ENCODE measurements around the gene CTPS2. TPM values are rescaled to one million over a fixed set of nuclear protein-coding genes. Genes with fewer than 3 reads are reported as not detected.
"Not testable (repeated sequence)": the region's sequence is repeated elsewhere in the genome, so short reads cannot be mapped to it uniquely, and the experiment has no call there.

Gene CTPS2
- total RNA-seq, 1 experiment from 2014 or later, result 6.0 TPM

DNA sequence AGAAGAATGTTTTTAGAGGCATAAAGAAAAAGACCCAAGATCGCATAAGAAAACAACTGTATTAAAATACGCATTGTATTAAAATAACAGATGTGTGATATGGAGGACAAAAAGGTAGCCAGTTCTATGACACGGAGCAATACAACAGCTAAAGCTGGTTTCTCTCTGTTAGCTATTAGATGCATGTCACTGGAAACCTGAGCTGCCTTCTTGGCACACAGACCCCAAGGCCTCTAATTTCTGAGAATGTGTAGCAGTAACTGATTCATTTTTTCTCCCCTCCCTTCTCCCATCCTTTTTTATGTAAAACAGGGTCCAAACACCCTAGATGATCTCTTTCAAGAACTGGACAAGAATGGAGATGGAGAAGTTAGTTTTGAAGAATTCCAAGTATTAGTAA is 58.4 kb downstream of the CTPS2 start:
- no peak for DNase-seq (ENCODE audit: low read depth)

DNA sequence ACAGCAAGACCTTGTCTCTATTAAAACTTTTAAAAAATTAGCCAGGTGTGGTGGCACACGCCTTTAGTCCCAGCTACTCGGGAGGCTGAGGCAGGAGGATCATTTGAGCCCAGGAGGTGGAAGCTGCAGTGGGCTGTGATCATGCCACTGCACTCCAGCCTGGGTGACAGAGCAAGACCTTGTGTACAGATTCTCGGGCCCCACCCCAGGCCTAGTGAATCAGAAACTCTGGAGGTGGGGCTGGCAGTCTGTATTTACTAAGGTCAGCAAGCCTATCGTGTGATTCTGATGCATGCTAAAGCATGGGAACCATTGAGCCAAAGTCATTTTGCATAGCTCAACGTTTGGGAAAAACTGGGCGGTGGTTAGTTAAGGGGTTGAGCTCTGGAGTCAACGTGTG is 59.0 kb downstream of the CTPS2 start:
- peak; percentile 4 for DNase-seq (ENCODE audit: low read depth)

DNA sequence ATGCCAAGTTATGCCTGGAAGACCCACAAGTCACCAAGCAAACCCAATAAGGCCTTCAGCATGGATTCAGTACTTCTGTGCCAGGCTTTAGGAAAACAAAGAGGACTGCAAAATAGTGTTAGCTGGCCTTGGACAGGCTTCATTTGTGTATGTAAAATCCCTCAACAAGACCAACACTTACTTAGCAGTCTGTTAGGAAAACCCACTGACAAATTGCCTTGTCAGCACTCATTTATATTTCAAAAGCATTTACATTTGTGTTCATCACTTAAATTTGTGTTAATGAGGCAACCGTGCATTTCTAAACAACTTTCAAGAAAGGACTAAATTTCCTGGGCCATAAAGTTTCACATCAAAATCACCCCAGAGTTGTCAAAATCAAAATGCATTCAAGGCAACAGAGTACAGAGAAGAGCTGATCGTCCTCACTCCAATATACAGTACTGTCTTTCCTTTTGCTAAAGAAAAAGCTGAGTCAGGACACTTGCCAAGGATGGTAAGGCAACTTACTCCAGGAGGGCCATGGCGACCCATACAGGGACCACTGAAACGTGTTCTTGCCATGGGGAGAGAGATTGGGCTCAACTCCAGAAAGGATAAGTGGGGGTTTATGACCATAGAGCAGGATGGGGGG is 61.0 kb downstream of the CTPS2 start:
- DNase-seq (ENCODE audit: low read depth), result no peak

DNA sequence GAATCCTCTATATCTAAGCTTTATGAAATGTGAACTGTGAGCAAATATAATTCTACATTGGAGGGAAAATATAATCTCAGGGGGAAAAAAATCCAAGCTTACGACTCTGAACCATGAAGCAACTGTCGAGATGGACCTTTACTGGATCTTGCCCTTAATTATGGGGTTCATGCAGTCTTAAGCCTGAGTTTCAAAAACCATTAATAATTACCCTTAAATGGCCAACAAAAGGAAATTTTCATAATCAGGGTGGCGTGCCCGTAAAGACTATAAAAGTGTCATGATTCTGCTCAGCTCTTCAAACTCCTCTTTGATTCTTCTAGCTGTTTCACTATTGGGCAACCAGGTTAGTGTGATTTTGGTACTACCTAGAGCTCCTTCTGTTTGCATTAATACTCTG is 62.6 kb downstream of the CTPS2 start, which contains the start of gene S100G:
Gene S100G (plus strand): TSS at position 301 of the 400 bp plus-strand sequence. CDS start 849 bp downstream, outside the sequence.
- DNase-seq (ENCODE audit: low read depth), result no peak

DNA sequence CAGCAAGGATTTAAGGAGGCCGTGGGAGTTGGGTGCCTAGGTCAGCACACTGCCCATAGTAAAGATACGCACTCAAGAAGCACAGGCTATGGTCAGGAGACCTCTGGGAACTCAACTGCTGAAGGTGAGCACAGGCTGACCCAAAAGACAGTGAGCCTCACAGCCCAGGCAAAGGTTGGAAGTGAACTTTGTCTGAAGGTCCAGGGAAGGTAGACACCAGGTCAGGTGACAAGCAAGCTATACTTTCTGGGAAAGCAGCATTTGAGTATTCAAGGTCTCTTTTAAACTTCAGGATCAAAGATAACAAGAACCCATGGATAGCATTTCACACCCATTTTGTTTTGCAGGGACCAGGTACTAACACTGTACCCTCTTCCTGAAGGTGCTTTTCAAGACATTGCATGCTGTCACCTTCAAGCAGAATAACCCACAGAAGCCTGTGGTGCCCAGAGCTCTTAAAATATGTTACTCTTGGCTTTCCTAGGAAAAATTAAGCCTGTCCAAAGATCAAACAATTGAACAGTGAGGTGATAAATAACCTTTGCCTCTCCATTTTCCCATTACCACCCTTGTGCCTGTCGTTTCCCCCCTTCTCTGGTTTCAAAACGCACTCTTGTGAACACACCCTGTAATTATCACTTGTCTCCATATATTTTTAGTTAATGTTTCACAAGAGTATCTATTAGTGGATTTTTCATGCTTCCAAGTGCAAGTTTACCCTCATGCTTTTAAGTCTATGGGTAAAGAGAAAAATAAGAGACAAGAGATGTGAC is 65.9 kb downstream of the CTPS2 start:
- DNase-seq (ENCODE audit: low read depth), result no peak

DNA sequence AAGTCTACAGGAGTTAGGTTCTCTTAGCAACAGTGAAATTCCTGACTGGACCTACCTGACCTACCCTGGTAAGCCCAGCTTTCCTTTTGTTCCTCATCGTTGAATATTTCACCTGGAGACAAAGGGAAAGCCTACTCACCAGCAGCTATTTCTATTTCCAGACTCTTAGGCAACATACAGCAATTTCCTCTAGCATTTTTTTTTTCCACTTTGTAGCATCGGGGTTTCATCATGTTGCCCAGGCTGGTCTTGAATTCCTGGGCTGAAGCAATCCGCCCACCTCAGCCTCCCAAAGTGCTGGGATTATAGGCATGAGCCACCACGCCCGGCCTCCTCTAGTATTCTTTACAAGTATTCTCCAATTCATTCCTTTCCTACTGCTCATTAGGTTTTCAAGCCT is 69.3 kb downstream of the CTPS2 start:
- peak; percentile 6 for DNase-seq (ENCODE audit: low read depth)

DNA sequence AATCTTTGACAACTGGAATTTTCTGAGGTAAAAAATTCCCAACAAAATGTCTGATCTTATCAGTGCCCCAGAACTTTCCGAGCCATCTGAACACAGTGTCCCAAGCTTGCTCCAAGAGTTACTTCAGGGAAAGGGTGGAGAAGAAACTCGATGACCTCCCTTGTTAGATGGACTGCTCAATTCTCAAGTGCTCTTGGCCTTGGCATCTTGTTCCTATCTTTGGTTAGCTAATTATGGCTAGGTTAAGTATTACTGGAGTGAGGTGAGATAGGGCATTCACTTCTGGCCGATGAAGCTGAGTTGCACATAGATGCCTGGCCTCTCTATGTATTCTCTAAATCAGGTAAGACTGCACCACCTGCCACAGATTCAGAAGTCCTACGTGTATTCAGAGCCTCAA is 71.6 kb downstream of the CTPS2 start:
- no peak for DNase-seq (ENCODE audit: low read depth)

DNA sequence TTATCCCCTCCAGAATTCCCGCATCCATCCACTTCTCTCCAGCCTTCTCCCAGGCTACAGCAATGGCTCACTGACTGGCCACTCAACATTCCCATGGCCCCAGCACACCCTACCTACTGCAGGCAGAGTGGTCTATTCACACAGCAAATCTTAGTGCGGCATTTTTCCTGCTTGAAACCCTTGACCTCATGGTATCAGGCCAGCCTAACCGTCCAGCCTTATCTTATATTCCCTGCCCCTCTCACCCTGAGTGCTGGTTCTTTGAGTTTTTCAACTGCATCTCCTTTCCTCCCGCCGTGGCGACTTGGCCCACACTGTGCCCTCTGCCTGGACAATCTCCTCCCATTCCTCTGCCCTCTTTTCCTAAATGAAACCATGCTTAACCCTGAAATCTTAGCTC is 72.5 kb downstream of the CTPS2 start:
- DNase-seq (ENCODE audit: low read depth), result no peak

DNA sequence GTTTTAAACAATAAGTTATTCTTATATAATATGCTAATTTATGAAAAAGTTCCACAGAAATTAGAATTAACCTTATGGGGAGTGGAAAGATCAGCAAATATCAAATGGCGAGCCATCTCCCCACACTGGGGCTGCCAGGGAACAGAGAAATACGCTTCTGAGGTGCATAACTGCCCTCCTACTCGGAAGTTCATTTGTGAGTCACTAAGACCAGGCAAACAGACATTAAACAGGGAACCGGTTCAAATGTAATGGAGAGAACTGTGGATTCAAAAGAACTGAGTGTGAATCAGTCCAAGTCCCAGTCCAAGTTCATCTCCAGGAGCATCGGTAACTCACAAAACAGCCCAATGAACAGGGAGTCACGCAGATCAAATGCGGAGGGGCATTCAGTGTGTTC is 73.9 kb downstream of the CTPS2 start:
- DNase-seq (ENCODE audit: low read depth), result no peak

DNA sequence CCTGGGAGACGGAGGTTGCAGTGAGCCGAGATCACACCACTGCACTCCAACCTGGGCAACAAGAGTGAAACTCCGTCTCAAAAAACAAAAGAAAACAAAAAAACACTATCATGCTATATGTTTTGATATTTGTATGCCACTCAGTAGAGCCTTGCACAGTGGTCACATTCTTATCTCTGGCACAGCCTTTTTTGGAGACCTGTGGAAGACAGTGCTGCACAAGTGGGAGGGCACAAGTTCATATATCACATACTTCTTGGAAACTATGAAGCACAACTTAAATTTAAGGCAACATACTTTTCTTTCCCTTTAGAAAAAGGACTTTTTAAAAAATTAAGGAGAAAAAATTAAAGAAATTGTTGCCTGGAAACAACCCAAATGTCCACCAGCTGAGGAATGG is 76.9 kb downstream of the CTPS2 start:
- DNase-seq (ENCODE audit: low read depth), result no peak

DNA sequence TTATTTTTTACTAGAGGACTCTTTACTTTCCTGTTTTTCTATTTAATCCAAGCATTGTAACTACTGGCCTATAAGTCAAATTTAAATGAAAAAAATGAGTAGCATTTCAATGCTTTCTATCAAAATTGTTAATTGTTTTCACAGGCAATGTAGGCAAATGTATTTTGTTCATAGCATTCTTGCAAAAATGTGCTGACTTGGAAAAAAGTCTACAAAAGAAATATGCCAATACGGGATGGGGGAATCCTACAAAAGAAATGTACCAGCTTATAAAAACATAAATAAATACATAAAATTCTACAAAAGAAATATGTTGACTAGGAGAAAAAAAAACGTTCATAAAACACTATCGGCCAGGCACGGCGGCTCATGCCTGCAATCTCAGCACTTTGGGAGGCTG is 77.4 kb downstream of the CTPS2 start:
- DNase-seq (ENCODE audit: low read depth), result no peak

DNA sequence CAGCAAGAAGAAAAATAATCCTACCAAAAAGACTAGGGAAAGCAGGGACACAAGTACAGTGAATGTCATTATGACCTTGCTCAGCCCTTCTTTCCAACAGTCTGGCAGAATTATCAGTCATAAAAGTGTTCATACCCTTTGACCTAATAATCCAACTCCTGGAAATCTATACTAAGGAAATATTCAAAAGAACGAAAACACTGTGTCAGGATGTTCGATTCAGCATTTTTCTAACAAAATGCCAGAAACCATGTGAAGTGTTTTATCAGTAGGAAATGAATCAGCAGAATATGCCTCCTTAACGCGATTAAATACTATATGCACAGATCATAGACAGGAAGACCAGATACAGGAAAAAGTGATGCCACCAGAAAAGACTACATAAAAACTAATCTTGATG is 78.7 kb downstream of the CTPS2 start:
- DNase-seq (ENCODE audit: low read depth), result peak; percentile 29

DNA sequence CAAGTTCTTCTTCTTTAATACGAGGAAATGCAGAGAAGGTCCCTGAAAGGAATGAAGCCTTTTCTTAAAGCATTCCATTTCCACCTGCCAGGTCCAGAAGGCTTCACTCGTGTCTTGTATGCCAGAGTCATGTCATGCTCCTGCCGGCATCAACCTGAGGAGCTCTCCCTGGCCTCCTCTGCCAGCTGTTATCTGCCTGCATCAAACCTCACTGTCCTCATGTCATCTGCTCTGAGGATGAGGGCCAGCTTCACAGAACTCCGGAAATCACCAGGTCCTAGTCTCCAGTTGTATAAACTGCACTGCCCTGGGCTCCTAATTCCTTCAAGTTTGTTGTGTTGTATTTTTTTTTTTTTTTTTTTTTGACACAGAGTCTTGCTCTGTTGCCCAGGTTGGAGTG is 82.6 kb downstream of the CTPS2 start:
- no peak for DNase-seq (ENCODE audit: low read depth)

DNA sequence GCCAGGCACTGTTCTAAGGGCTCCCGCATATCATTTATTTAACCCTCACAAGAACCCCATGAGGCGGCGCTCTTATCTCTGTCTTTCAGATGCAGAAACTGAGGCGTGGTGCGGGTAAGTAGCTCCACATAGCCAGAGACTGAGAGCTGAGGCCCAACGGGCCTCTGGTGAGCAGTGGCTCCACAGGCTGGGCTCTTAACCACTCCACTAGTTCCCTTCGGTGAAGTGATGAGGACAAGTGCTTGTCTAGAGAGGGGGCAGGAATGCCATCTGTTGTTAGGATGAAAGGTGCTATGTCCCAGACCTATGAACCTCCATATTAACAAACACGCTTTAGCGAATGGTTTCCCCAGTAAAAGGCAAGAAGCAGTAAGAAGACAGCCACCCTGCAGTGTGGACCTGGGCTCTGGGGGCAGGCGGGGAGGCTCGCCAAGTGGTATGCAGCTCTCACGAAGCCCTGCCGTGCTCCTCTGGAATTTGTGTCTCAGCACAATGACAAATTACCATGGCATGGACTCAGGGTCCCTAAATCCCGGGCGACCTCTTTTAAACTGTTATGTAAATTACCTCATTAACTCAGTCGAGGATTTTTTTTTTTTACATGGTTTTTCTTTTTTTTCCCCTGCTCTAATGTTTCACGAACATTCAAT is 83.4 kb downstream of the CTPS2 start:
- DNase-seq (ENCODE audit: low read depth), result no peak

DNA sequence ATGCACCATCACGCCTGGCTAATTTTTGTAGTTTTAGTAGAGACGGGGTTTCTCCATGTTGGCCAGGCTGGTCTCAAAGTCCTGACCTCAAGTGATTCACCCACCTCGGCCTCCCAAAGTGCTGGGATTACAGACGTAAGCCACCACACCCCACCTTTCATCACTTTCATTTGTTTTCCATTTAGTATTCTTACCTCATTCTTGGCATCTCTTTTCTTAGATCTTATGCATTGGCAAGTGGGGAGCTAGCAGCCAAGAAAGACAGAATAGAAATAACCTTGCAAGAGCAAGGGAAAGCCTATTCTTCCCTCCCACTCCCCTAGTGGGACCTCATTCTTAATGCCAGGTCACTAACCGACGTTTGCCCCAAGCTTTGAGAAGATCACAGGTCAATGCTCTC is 84.0 kb downstream of the CTPS2 start:
- not testable (repeated sequence) for DNase-seq (ENCODE audit: low read depth)

DNA sequence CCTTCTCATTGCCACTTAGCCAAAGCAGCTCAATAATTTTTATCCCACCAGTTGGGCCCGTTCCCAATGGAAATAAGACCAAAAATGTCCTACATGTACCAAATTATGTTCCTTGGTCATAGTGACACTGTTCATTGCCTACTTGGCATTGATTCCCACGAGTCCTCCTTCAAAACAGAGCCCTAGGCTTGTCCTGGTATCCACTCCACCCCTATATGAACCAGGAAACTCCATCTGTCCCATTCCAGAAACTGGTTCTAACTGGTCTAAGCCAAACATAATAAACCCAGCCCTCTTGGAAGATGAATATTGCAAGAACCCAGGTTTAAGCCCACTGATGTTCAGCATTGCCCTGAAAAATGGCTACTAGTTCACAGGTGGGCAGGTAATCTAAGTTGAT is 93.4 kb downstream of the CTPS2 start:
- DNase-seq (ENCODE audit: low read depth), result no peak

DNA sequence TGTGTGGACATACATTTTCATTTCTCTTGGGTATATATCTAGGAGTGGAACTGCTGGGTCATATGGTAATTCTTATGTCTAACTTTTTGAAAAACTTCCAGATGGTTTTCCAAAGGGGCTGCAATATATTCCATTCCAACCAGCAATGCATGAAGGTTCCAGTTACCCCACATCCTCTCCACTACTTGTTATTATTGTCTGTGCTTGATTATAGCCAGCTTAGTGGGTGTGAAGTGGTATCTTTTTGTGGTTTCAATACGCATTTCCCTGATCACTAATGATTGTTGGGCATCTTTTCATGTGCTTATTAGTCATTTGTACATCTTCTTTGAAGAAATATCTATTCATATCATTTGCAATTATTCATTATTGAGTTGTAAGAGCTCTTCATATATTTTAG is 94.0 kb downstream of the CTPS2 start:
- DNase-seq (ENCODE audit: low read depth), result no peak

DNA sequence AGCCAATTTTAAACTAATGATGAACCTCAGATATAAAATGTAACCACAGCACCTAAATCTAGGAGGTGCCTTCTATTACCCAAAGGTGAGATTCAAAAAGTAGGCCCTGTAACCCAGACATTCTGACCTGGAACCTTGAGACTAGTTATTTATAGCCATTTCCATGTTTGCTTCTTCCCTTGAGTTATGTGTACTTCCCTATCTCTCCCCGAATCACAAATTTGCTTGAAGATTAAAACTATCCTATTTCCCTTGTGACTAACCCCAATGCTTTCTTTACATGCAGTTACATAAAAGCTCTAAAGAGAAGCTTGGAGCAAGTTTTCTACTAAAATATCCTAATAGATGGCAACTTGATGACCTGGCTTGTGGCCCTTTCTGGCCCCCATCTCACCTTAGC is 95.1 kb downstream of the CTPS2 start:
- no peak for DNase-seq (ENCODE audit: low read depth)

DNA sequence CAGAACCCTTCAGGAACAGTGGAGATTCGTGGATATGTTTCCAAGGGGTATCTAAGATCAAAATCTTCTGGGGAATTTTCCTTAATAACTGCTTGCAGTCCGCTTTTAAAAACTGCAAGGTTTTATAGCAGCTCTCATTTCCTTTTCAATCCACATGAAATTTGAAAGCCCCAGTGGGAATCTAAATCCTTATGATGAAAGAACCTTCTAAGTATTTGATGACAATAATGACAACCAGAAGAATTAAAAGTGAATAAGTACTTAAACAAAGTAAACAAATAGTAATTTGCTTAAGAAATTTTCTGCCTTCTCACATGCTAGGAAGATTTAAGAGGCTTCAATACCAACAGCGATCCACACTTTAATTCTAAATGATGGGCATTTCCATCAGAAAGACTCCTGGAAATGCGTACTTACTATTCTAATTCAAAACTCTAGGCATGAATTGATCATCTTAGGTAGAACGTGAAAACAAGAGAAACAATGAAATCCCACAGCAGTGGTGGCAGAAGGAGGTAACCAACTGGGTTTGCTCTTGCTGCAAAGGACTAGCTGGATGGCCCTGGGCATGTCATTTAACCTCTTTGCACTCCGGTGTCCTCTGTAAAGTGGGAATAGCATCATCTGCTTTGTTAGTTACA is 100.1 kb downstream of the CTPS2 start:
- no peak for DNase-seq (ENCODE audit: low read depth)

DNA sequence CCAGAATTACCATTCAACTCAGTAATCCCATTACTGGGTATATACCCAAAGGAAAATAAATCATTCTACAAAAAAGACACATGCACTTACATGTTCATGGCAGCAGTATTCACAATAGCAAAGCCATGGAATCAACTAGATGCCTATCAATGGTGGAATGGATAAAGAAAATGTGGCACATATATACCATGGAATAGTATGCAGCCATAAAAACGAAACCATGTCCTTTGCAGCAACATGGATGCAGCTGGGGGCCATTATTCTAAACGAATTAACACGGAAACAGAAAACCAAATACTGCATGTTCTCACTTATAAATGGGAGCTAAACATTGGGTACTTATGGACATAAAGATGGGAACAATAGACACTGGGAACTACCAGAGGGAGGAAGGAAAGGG is 101.8 kb downstream of the CTPS2 start:
- not testable (repeated sequence) for DNase-seq (ENCODE audit: low read depth)

DNA sequence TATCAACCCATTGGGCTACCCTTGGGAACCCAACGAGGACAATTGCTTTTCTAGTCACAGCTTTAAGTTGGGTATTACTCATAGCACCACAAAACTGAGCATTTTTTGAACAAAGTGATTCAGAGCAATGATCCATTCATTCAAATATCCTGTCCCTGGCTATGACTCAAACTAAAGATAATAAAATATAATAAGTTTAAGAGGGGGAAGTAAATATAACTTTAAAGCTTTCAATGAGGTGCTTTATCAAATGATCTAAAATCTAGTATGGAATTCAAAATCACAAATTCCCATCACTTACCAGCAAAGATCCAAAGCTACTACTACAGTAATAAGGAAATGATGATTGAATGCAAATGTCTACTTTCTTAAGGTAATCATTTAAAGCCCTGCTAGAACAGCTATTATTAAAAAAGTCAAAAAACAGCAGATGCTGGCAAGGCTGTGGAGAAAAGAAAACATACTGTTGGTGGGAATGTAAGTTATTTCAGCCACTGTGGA is 102.3 kb downstream of the CTPS2 start:
- DNase-seq (ENCODE audit: low read depth), result peak; percentile 78

DNA sequence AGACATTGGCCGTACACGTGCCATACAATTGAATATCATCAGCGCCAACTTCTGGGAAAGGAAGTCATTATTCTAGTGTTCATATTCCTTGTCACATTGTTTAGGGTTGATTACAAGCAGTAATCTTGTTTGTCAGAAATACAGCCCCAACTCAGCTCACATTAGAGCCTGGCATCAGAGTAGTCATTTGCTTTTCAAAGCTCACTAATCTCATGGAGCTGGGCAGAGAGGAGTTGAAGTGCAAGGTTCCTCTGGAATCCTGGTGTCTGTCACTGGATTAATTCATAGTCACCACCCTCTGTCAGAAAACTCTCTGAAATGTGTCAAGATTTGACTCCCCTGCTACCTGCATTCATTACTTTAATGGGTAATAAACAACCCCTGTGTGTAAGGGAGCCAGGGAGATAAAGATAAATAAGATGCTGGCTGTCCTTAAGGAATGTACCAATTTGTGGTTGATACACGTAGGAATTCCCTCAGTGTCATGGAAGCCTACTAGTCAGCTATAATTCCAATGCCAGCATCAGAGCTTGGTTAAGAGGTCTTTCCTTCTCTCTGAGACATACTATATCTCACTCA is 106.2 kb downstream of the CTPS2 start:
- DNase-seq (ENCODE audit: low read depth), result no peak
